K562 (cell line): ENCODE data around the gene ADGRE1. TPM values are rescaled to one million over a fixed set of nuclear protein-coding genes. Genes with fewer than 3 reads are reported as not detected.

ENCODE experiments used
- ATAC-seq: fragments of 200-7000 bp; cut with Tn5 transposase; 3 replicates; pipeline ENCODE4 v1.9.1; 2020; ENCODE audit warnings: moderate library complexity
- BruUV-seq: library from RNA; stranded (reverse); fragments of 400-500 nt; replicated peaks from 2 replicates; lab custom pipeline; 2021; lab: Mats Ljungman, UMichigan
- CTCF ChIA-PET: fragments of 300-600 bp; formaldehyde crosslinking; extraction: SDS; loops from one replicate; lab custom pipeline; 2021; ENCODE audit warnings: low intra/inter-chr PET ratio; lab: Yijun Ruan, JAX
- POLR2A ChIA-PET: fragments of 300-600, 350-650 bp; sonication (Branson Sonifier 250); formaldehyde crosslinking; extraction: SDS; loops from one replicate; lab custom pipeline; 2021; ENCODE audit warnings: antibody characterized with exemption, inconsistent platforms; lab: Yijun Ruan, JAX
- DNase-seq, 4 experiments: peaks; one replicate each; pipeline versions ENCODE4 v3.0.0 to v3.0.0-alpha.2; 2011 to 2018; ENCODE audit warnings: low spot score in 3 of 4, mixed read lengths in 3 of 4; ENCODE audit errors: extremely low read depth in 1 of 4
- FAIRE-seq: peaks from 2 replicates; lab custom pipeline; 2011; peaks lifted over from hg19 to GRCh38; lab: Jason Lieb, UNC
- H2AFZ ChIP-seq: 2 replicates; pipeline ENCODE4 v1.6.0; 2011; ENCODE audit warnings: low read depth, low read length, control low read depth, inconsistent platforms
- H3K27ac ChIP-seq: fragments of 200-600 bp; 3 replicates; pipeline ENCODE4 v1.8.0; 2011; ENCODE audit warnings: low read depth, mild to moderate bottlenecking, control low read depth, inconsistent platforms, low read length, moderate library complexity, mixed read lengths; ENCODE audit errors: extremely low read depth
- H3K27me3 ChIP-seq, 2 experiments: fragments of 300-600 bp in 1 of 2; 2 replicates in 1 of 2; 3 replicates in 1 of 2; pipeline versions ENCODE4 v1.6.0 to v1.8.0; 2011; ENCODE audit warnings: inconsistent platforms in 2 of 2, low read length in 2 of 2, mild to moderate bottlenecking in 1 of 2, mixed read lengths in 1 of 2, moderate library complexity in 1 of 2; ENCODE audit not compliant: control insufficient read depth in 2 of 2, insufficient read depth in 2 of 2
- H3K36me3 ChIP-seq: fragments of 300-600 bp; 3 replicates; pipeline ENCODE4 v1.8.0; 2011; ENCODE audit warnings: mild to moderate bottlenecking, low read length, inconsistent platforms; ENCODE audit not compliant: control insufficient read depth, insufficient read depth
- H3K4me1 ChIP-seq, 2 experiments: fragments of 200-600 bp in 1 of 2; replicated peaks in 1 of 2; 2 replicates in 1 of 2; 3 replicates in 1 of 2; pipeline versions ENCODE4 v1.5.1 to v1.8.0; 2011; ENCODE audit warnings: inconsistent platforms in 2 of 2, low read length in 2 of 2, mild to moderate bottlenecking in 1 of 2, mixed read lengths in 1 of 2, moderate library complexity in 1 of 2; ENCODE audit not compliant: control insufficient read depth in 2 of 2, insufficient read depth in 2 of 2
- H3K4me2 ChIP-seq: 2 replicates; pipeline ENCODE4 v1.6.1; 2011; ENCODE audit warnings: low read length, control low read depth, inconsistent platforms, mixed read lengths; ENCODE audit not compliant: insufficient read depth
- H3K4me3 ChIP-seq: fragments of 200-600 bp; sonication (generic), shearing (Covaris generic); 2 replicates; pipeline ENCODE4 v1.5.1; 2016; ENCODE audit warnings: control low read depth, inconsistent platforms
- H3K79me2 ChIP-seq: fragments of 200-600 bp; 3 replicates; pipeline ENCODE4 v1.8.0; 2011; ENCODE audit warnings: low read length, inconsistent platforms; ENCODE audit not compliant: control insufficient read depth, insufficient read depth
- H3K9ac ChIP-seq, 2 experiments: 2 replicates each; pipeline versions ENCODE4 v1.6.0 to v1.6.1; 2011; ENCODE audit warnings: low read depth in 2 of 2, low read length in 2 of 2, control low read depth in 1 of 2, inconsistent platforms in 1 of 2, mild to moderate bottlenecking in 1 of 2, mixed read lengths in 1 of 2; ENCODE audit not compliant: insufficient read depth in 1 of 2
- H3K9me1 ChIP-seq: one replicate; pipeline ENCODE4 v1.6.0; 2011; ENCODE audit warnings: inconsistent platforms, mild to moderate bottlenecking, low read length, moderate library complexity; ENCODE audit not compliant: control insufficient read depth, insufficient read depth
- H3K9me3 ChIP-seq: replicated peaks from 2 replicates; pipeline ENCODE4 v1.5.1; 2011; ENCODE audit warnings: low read depth, low read length, inconsistent platforms; ENCODE audit not compliant: control insufficient read depth, insufficient read depth
- H4K20me1 ChIP-seq: replicated peaks from 2 replicates; pipeline ENCODE4 v1.6.1; 2011; ENCODE audit warnings: low read length, inconsistent platforms, mixed read lengths; ENCODE audit not compliant: control insufficient read depth, insufficient read depth
- ATF3 ChIP-seq, 2 experiments: fragments of 450-650 bp in 1 of 2; sonication (generic) in 1 of 2; formaldehyde crosslinking in 1 of 2; IDR thresholded peaks in 1 of 2; conservative IDR thresholded peaks in 1 of 2; 2 replicates each; pipeline versions ENCODE4 v1.6.1 to v1.8.1; 2016 to 2023; ENCODE audit warnings: mild to moderate bottlenecking in 2 of 2, moderate library complexity in 2 of 2, inconsistent platforms in 1 of 2, missing genetic modification reagents in 1 of 2
- JUND ChIP-seq, 2 experiments: IDR thresholded peaks; 2 replicates in 1 of 2; 3 replicates in 1 of 2; pipeline ENCODE4 v1.6.1; 2011; ENCODE audit warnings: borderline replicate concordance in 2 of 2, low read depth in 2 of 2, low read length in 2 of 2, improper control_type of control experiment in 1 of 2, missing biosample characterization in 1 of 2, missing genetic modification characterization in 1 of 2, missing genetic modification reagents in 1 of 2
- MCM5 ChIP-seq: fragments of 450-650 bp; IDR thresholded peaks from 2 replicates; pipeline ENCODE4 v1.6.1; 2016; ENCODE audit warnings: low read depth
- RCOR1 ChIP-seq, 2 experiments: IDR thresholded peaks; 2 replicates each; pipeline ENCODE4 v1.6.1; 2012; ENCODE audit warnings: low read depth in 2 of 2, low read length in 2 of 2, borderline replicate concordance in 1 of 2, improper control_type of control experiment in 1 of 2
- ZBTB11 ChIP-seq, 3 experiments: fragments of 200-800 bp in 1 of 3; fragments of 250-450 bp in 1 of 3; fragments of 450-650 bp in 1 of 3; sonication (Bioruptor Pico) in 1 of 3; sonication (Bioruptor generic) in 1 of 3; formaldehyde crosslinking in 1 of 3; IDR thresholded peaks; 2 replicates each; pipeline versions ENCODE4 v1.6.1 to v1.8.0; 2016 to 2022; ENCODE audit warnings: mild to moderate bottlenecking in 2 of 3, missing genetic modification characterization in 2 of 3, missing compliant biosample characterization in 1 of 3, moderate library complexity in 1 of 3
- ZEB2 ChIP-seq: fragments of 450-650 bp; IDR thresholded peaks from 2 replicates; pipeline ENCODE4 v1.6.1; 2016
- WGBS: fragments of 100-300 bp; shearing (Covaris generic); methylation state at CpG from one replicate; pipeline ENCODE4 v1.1.6; 2016; ENCODE audit warnings: low coverage, mixed read lengths; ENCODE audit not compliant: insufficient coverage; ENCODE audit errors: missing lambda C conversion rate; 5-methylcytosine and 5-hydroxymethylcytosine counted together
- in situ Hi-C: fragments of 300-500 bp; cut with MboI; formaldehyde crosslinking; loops from 4 replicates; pipeline ENCODE4 v1.15.0; 2018; ENCODE audit warnings: inconsistent platforms, mixed read lengths
- intact Hi-C: fragments of 100-400 bp; cut with micrococcal nuclease; formaldehyde crosslinking; loops from 2 replicates; pipeline ENCODE4 v1.14.2; 2022
- polyA plus RNA-seq, 8 experiments: library from polyadenylated mRNA; depleted of rRNA in 4 of 8; stranded (reverse) in 5 of 8; unstranded in 3 of 8; fragments of >200 nt; fragmentation: Nextera tagmentation in 2 of 8; fragmentation: Illumina TruSeq in 1 of 8; extraction: Ambion mirVana in 2 of 8; extraction: Trizol in 1 of 8; gene quantifications; 2 replicates each; pipeline versions ENCODE4 v1.2.1 to v1.2.3, GENCODE V29; 2011 to 2014; ENCODE audit warnings: inconsistent platforms in 1 of 8, missing spikeins in 1 of 8
- total RNA-seq, 7 experiments: library from RNA; depleted of rRNA in 6 of 7; stranded (reverse); fragments of >200 nt in 6 of 7; fragmentation: Illumina TruSeq in 2 of 7; extraction: Trizol in 2 of 7; gene quantifications; 2 replicates each; pipeline versions ENCODE4 v1.2.1 to v1.2.3, GENCODE V29; 2011 to 2021; ENCODE audit warnings: low replicate concordance in 1 of 7
- TF ChIP-seq, protein P1 (sequence below), 2 experiments: fragments of 450-650 bp; formaldehyde crosslinking in 1 of 2; IDR thresholded peaks; 2 replicates each; pipeline versions ENCODE4 v1.4.0 to v1.6.1; 2014 to 2020; ENCODE audit warnings: mild to moderate bottlenecking in 2 of 2, borderline replicate concordance in 1 of 2, low read depth in 1 of 2

Gene ADGRE1
- total and polyA plus RNA-seq, 9 of the 15 experiments (the other 6 are each of a cell fraction or from before 2014, with no cell fraction given), result 0.09 to 0.49 (median 0.25) TPM; not detected in 1

DNA sequence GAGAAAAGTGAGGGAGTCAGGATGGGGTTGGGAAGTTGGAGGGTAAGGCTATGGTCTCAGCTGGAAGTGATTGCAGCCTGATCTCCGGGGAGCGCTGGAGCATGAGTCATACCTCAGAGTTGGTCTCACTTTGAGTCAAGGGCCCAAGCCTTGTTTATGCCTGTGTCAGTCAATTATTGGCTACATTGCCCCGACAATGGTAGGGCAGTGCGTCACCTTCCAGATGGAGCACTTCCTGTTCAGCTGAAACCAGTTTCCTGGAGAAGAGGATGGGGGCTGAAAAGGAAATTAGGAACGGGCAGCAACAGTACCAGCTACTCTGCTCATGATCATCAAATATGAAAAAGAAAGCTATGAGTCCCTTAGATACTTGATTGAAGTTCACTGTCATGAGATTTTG, 60.4 kb downstream of the ADGRE1 start:
- in situ Hi-C loops (no loop called here), intact Hi-C loops (no loop called here)
- POLR2A ChIA-PET, result no interaction called here
- CTCF ChIA-PET, result no interaction called here
- Histone ChIP-seq H3K4me3 (no peak overlapping the region), H3K9me3 (no peaks in the 10 kb centered on the region), H3K9ac (no peak overlapping the region), H3K79me2 (no peaks in the 10 kb centered on the region), H3K27ac (no peak overlapping the region), H3K27me3 (peaks cover 0 to 7% of the 10 kb centered on the region in 2 experiments; a peak in 1 of 5 replicates), H3K9me1 (no peaks in the 10 kb centered on the region), H3K4me1 (no peaks in the 10 kb centered on the region), H3K36me3 (no peaks in the 10 kb centered on the region), H4K20me1 (no peaks in the 10 kb centered on the region), H3K4me2 (no peak overlapping the region), H2AFZ (no peak overlapping the region)
- FAIRE-seq, result no peak
- DNase-seq, result no peak
- ATAC-seq, result no peak
- TF ChIP-seq JUND (IDR thresholded peaks at IDR 0.05; ENCODE audit: borderline replicate concordance, low read depth, low read length) (0 out of 2 replicates have a peak, but pooled peaks have one; percentile 33), JUND (tag; IDR thresholded peaks at IDR 0.05; ENCODE audit: borderline replicate concordance, low read depth, low read length) (no peak), MCM5 (no peak), ZBTB11 (CRISPR knock-in tag; IDR thresholded peaks at IDR 0.05) (no peak), RCOR1 (IDR thresholded peaks at IDR 0.05; ENCODE audit: borderline replicate concordance in 1 of 2, low read depth in 2 of 2, low read length in 2 of 2) (no peak), ATF3 (IDR thresholded peaks at IDR 0.05) (peak; percentile 33), ATF3 (CRISPR knock-in tag; conservative IDR thresholded peaks at IDR 0.05) (no peak), ZEB2 (no peak)
- TF ChIP-seq, protein P1, sequence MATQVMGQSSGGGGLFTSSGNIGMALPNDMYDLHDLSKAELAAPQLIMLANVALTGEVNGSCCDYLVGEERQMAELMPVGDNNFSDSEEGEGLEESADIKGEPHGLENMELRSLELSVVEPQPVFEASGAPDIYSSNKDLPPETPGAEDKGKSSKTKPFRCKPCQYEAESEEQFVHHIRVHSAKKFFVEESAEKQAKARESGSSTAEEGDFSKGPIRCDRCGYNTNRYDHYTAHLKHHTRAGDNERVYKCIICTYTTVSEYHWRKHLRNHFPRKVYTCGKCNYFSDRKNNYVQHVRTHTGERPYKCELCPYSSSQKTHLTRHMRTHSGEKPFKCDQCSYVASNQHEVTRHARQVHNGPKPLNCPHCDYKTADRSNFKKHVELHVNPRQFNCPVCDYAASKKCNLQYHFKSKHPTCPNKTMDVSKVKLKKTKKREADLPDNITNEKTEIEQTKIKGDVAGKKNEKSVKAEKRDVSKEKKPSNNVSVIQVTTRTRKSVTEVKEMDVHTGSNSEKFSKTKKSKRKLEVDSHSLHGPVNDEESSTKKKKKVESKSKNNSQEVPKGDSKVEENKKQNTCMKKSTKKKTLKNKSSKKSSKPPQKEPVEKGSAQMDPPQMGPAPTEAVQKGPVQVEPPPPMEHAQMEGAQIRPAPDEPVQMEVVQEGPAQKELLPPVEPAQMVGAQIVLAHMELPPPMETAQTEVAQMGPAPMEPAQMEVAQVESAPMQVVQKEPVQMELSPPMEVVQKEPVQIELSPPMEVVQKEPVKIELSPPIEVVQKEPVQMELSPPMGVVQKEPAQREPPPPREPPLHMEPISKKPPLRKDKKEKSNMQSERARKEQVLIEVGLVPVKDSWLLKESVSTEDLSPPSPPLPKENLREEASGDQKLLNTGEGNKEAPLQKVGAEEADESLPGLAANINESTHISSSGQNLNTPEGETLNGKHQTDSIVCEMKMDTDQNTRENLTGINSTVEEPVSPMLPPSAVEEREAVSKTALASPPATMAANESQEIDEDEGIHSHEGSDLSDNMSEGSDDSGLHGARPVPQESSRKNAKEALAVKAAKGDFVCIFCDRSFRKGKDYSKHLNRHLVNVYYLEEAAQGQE (IDR thresholded peaks at IDR 0.05; ENCODE audit: borderline replicate concordance), result no peak
- TF ChIP-seq, protein P1 (CRISPR knock-in tag; IDR thresholded peaks at IDR 0.05; ENCODE audit: low read depth), result no peak
- WGBS, result 3% methylated on average over 5 of the region's 5 CpGs
- BruUV-seq, result no TSS peak
